Endothelial cell of umbilical vein (primary cell): ENCODE measurements around the gene PKD1L1. TPM values are rescaled to one million over a fixed set of nuclear protein-coding genes. Genes with fewer than 3 reads are reported as not detected.

Experiments used
- BruUV-seq: library from RNA; stranded (reverse); fragments of 400-500 nt; replicated peaks from 2 replicates; lab custom pipeline; 2021; lab: Mats Ljungman, UMichigan
- CTCF ChIA-PET: fragments of 300-600, 350-600 bp; sonication (Branson Sonifier 250); formaldehyde crosslinking; loops from one replicate; lab custom pipeline; 2021; ENCODE audit warnings: antibody characterized with exemption, inconsistent platforms; lab: Charles Lee
- POLR2A ChIA-PET: fragments of 300-600, 350-600 bp; sonication (Branson Sonifier 250); formaldehyde crosslinking; loops from one replicate; lab custom pipeline; 2021; ENCODE audit warnings: antibody characterized with exemption, inconsistent platforms; lab: Charles Lee
- DNase-seq: peaks from one replicate; pipeline ENCODE4 v3.0.0-alpha.2; 2011; ENCODE audit warnings: low read depth, low spot score
- FAIRE-seq: peaks from 2 replicates; lab custom pipeline; 2011; peaks lifted over from hg19 to GRCh38; lab: Jason Lieb, UNC
- H2AFZ ChIP-seq: 2 replicates; pipeline ENCODE4 v1.6.0; 2012; ENCODE audit warnings: low read depth, low read length, control low read depth, inconsistent platforms
- H3K27ac ChIP-seq: 2 replicates; pipeline ENCODE4 v1.5.1; 2011; ENCODE audit warnings: low read depth, mild to moderate bottlenecking, control low read depth, low read length, moderate library complexity; ENCODE audit not compliant: insufficient read depth
- H3K27me3 ChIP-seq, 2 experiments: 2 replicates each; pipeline versions ENCODE4 v1.6.0 to v1.6.1; 2011; ENCODE audit warnings: low read length in 2 of 2, mixed read lengths in 1 of 2; ENCODE audit not compliant: control insufficient read depth in 2 of 2, insufficient read depth in 2 of 2
- H3K36me3 ChIP-seq, 2 experiments: 2 replicates in 1 of 2; 3 replicates in 1 of 2; pipeline ENCODE4 v1.5.1; 2011; ENCODE audit warnings: low read length in 2 of 2, mild to moderate bottlenecking in 1 of 2, moderate library complexity in 1 of 2; ENCODE audit not compliant: control insufficient read depth in 2 of 2, insufficient read depth in 2 of 2; ENCODE audit errors: extremely low read depth in 1 of 2
- H3K4me1 ChIP-seq: 3 replicates; pipeline ENCODE4 v1.5.1; 2011; ENCODE audit warnings: mild to moderate bottlenecking, low read length; ENCODE audit not compliant: control insufficient read depth, insufficient read depth; ENCODE audit errors: extremely low read depth
- H3K4me2 ChIP-seq: 2 replicates; pipeline ENCODE4 v1.6.1; 2011; ENCODE audit warnings: low read length, control low read depth, mixed read lengths; ENCODE audit not compliant: insufficient read depth
- H3K4me3 ChIP-seq, 3 experiments: fragments of 200-600 bp in 1 of 3; sonication (generic), shearing (Covaris generic) in 1 of 3; replicated peaks in 1 of 3; 2 replicates each; pipeline ENCODE4 v1.5.1; 2011 to 2016; ENCODE audit warnings: control low read depth in 3 of 3, low read length in 3 of 3, mild to moderate bottlenecking in 2 of 3, inconsistent platforms in 1 of 3, low read depth in 1 of 3, moderate library complexity in 1 of 3; ENCODE audit not compliant: insufficient read depth in 1 of 3
- H3K79me2 ChIP-seq: 2 replicates; pipeline ENCODE4 v1.6.0; 2012; ENCODE audit warnings: low read length, inconsistent platforms; ENCODE audit not compliant: control insufficient read depth, insufficient read depth
- H3K9ac ChIP-seq: replicated peaks from 2 replicates; pipeline ENCODE3; 2011; ENCODE audit warnings: low read length, control low read depth; ENCODE audit not compliant: insufficient read depth; ENCODE audit errors: extremely low read depth
- H3K9me1 ChIP-seq: replicated peaks from 3 replicates; pipeline ENCODE4 v1.6.0; 2011; ENCODE audit warnings: mild to moderate bottlenecking, low read length; ENCODE audit not compliant: control insufficient read depth, insufficient read depth; ENCODE audit errors: extremely low read depth
- H3K9me3 ChIP-seq: replicated peaks from 2 replicates; pipeline ENCODE4 v1.5.1; 2012; ENCODE audit warnings: low read length, inconsistent platforms; ENCODE audit not compliant: control insufficient read depth, insufficient read depth
- H4K20me1 ChIP-seq: replicated peaks from 2 replicates; pipeline ENCODE3; 2011; ENCODE audit warnings: mild to moderate bottlenecking, low read length; ENCODE audit not compliant: control insufficient read depth, insufficient read depth; ENCODE audit errors: extremely low read depth
- CTCF ChIP-seq, 2 donors: IDR thresholded peaks; 1 replicate in 1 of 2; 2 replicates in 1 of 2; pipeline ENCODE4 v1.5.1; 2011; ENCODE audit warnings: low read length in 2 of 2, mild to moderate bottlenecking in 2 of 2, moderate library complexity in 2 of 2, control low read depth in 1 of 2, inconsistent platforms in 1 of 2, low read depth in 1 of 2; ENCODE audit not compliant: insufficient read depth in 1 of 2; ENCODE audit errors: extremely low read depth in 1 of 2
- EZH2 ChIP-seq: IDR thresholded peaks from 2 replicates; pipeline ENCODE4 v1.6.1; 2012; ENCODE audit warnings: borderline replicate concordance, low read depth, mild to moderate bottlenecking, moderate library complexity, low read length, inconsistent platforms; ENCODE audit not compliant: severe bottlenecking
- FOS ChIP-seq: IDR thresholded peaks from 2 replicates; pipeline ENCODE4 v1.6.1; 2011; ENCODE audit warnings: mild to moderate bottlenecking, low read length, moderate library complexity, borderline replicate concordance; ENCODE audit not compliant: insufficient read depth
- GATA2 ChIP-seq: IDR thresholded peaks from 2 replicates; pipeline ENCODE4 v1.7.0; 2011; ENCODE audit warnings: low read depth, mild to moderate bottlenecking, moderate library complexity, mixed read lengths, low read length; ENCODE audit not compliant: insufficient read length, insufficient read depth
- JUN ChIP-seq: IDR thresholded peaks from 2 replicates; pipeline ENCODE4 v1.6.1; 2011; ENCODE audit warnings: borderline replicate concordance, low read depth; ENCODE audit not compliant: insufficient read length, insufficient read depth
- MAX ChIP-seq: IDR thresholded peaks from 2 replicates; pipeline ENCODE4 v1.6.1; 2011; ENCODE audit not compliant: insufficient read depth, insufficient read length
- MYC ChIP-seq: IDR thresholded peaks from one replicate; pipeline ENCODE4 v1.6.1; 2011; ENCODE audit warnings: mild to moderate bottlenecking, low read depth, low read length
- POLR2A ChIP-seq: IDR thresholded peaks from 2 replicates; pipeline ENCODE4 v1.6.1; 2012; ENCODE audit warnings: low read depth, mild to moderate bottlenecking, control low read depth, low read length
- POLR2AphosphoS5 ChIP-seq: IDR thresholded peaks from 2 replicates; pipeline ENCODE4 v1.6.1; 2012; ENCODE audit warnings: low read depth, mild to moderate bottlenecking, control low read depth, low read length, moderate library complexity; ENCODE audit not compliant: insufficient read depth
- dilution Hi-C: fragments of 300-500 bp; cut with MboI; formaldehyde crosslinking; loops from one replicate; pipeline ENCODE4 v1.15.0; 2019; ENCODE audit warnings: low sequenced_read_pairs; ENCODE audit not compliant: extremely low pct_ligation_motif_present
- intact Hi-C: fragments of 100-400 bp; cut with micrococcal nuclease; formaldehyde crosslinking; loops from one replicate; pipeline ENCODE4 v1.10.0; 2022
- polyA plus RNA-seq, 4 experiments: library from polyadenylated mRNA; depleted of rRNA in 3 of 4; stranded (reverse) in 3 of 4; unstranded in 1 of 4; fragments of >200 nt; gene quantifications; 2 replicates each; pipeline versions ENCODE4 v1.2.1 to v1.2.3, GENCODE V29; 2011 to 2012; ENCODE audit warnings: missing spikeins in 1 of 4
- total RNA-seq: library from RNA; stranded (reverse); gene quantifications from 2 replicates; pipeline ENCODE4 v1.2.3, GENCODE V29; 2021

PKD1L1 gene
- total and polyA plus RNA-seq, 2 donors (not counting 3 experiments of a cell fraction or from before 2014, with no cell fraction given) = 4.1 to 5.9 TPM

GRCh38 chr7:47942132-47942531 lies 6.1 kb downstream of the PKD1L1 start:
- Histone ChIP-seq H3K4me1 (peaks cover 66% of the 10 kb centered on the region), H3K9me1 (no peaks in the 10 kb centered on the region), H3K27ac (peak overlapping the region; percentile 94), H3K27me3 (no peaks in the 10 kb centered on the region), H4K20me1 (no peaks in the 10 kb centered on the region), H2AFZ (peak overlapping the region; percentile 45), H3K79me2 (no peaks in the 10 kb centered on the region), H3K9ac (peak overlapping the region; percentile 84), H3K9me3 (no peaks in the 10 kb centered on the region), H3K4me3 (no peak overlapping the region), H3K4me2 (peak overlapping the region; percentile 9), H3K36me3 (no peaks in the 10 kb centered on the region)
- intact Hi-C loops (loop anchor here (5.0 to 10.0 kb wide), 2 partner anchors 675 to 1397 kb away; no protein-coding TSS in a partner anchor), dilution Hi-C loops (no loop called here)
- ChIA-PET CTCF (interaction anchor here (0.9 to 5.4 kb wide), 6 partner anchors 13 to 676 kb away, joined by 3 to 51 read pairs (median 7); no protein-coding TSS in a partner anchor), POLR2A (no interaction called here)
- DNase-seq (no peak), FAIRE-seq (peak; percentile 63)
- no TSS peak for BruUV-seq
- TF ChIP-seq CTCF (IDR thresholded peaks at IDR 0.05; ENCODE audit: extremely low read depth in 1 of 2, insufficient read depth in 1 of 2, low read depth in 1 of 2, low read length in 2 of 2) (no peak), MYC (no peak), JUN (no peak), FOS (no peak), POLR2A (no peak), MAX (no peak), EZH2 (no peak), POLR2AphosphoS5 (no peak), GATA2 (no peak)
